OCI-LY3 (cell line): ENCODE results near the gene GHR.

Experiments used
- H2AFZ ChIP-seq: fragments of 200-600, 300-600 bp; shearing (Covaris generic); 2 replicates; pipeline ENCODE4 v1.6.0; 2014; ENCODE audit warnings: antibody characterized with exemption, low read depth, low read length
- H3K27ac ChIP-seq: fragments of 200-600, 300-600 bp; sonication (generic); 2 replicates; pipeline ENCODE4 v1.5.1; 2014; ENCODE audit warnings: mild to moderate bottlenecking, low read length, moderate library complexity, mixed read lengths
- H3K27me3 ChIP-seq: fragments of 200-600, 300-600 bp; sonication (generic); 2 replicates; pipeline ENCODE4 v1.6.1; 2014; ENCODE audit warnings: low read depth, low read length, mixed read lengths
- H3K36me3 ChIP-seq: fragments of 200-600, 300-600 bp; sonication (generic); replicated peaks from 2 replicates; pipeline ENCODE3; 2014; ENCODE audit warnings: low read depth, low read length, mixed read lengths
- H3K4me1 ChIP-seq: fragments of 300-600, 200-600 bp; sonication (generic); 2 replicates; pipeline ENCODE4 v1.6.1; 2014; ENCODE audit warnings: low read length, mixed read lengths
- H3K4me2 ChIP-seq: fragments of 200-600, 300-600 bp; sonication (generic); 2 replicates; pipeline ENCODE4 v1.6.1; 2014; ENCODE audit warnings: low read length, mixed read lengths
- H3K4me3 ChIP-seq: fragments of 300-600, 200-600 bp; sonication (generic); 2 replicates; pipeline ENCODE4 v1.5.1; 2014; ENCODE audit warnings: antibody characterized with exemption, mild to moderate bottlenecking, low read length, moderate library complexity
- H3K79me2 ChIP-seq: fragments of 300-600, 200-600 bp; shearing (Covaris generic); 2 replicates; pipeline ENCODE4 v1.6.1; 2014; ENCODE audit warnings: mild to moderate bottlenecking, low read length, mixed read lengths
- H3K9ac ChIP-seq: fragments of 300-600, 200-600 bp; shearing (Covaris generic); 2 replicates; pipeline ENCODE4 v1.6.0; 2014; ENCODE audit warnings: mild to moderate bottlenecking, low read length, moderate library complexity
- H3K9me3 ChIP-seq: fragments of 200-600, 300-600 bp; shearing (Covaris generic); 2 replicates; pipeline ENCODE4 v1.6.1; 2014; ENCODE audit warnings: low read length, mixed read lengths; ENCODE audit not compliant: insufficient read depth
- H4K20me1 ChIP-seq: fragments of 200-600, 300-600 bp; sonication (generic); 2 replicates; pipeline ENCODE4 v1.6.1; 2016; ENCODE audit warnings: low read length, mixed read lengths; ENCODE audit not compliant: insufficient read depth
- CTCF ChIP-seq: fragments of 200-600, 300-600 bp; sonication (generic); IDR thresholded peaks from 2 replicates; pipeline ENCODE4 v1.5.1; 2014; ENCODE audit warnings: antibody characterized with exemption, low read length, low read depth
- EZH2phosphoT487 ChIP-seq: fragments of 200-600 bp; shearing (Covaris generic); IDR thresholded peaks from 2 replicates; pipeline ENCODE4 v1.6.1; 2018; ENCODE audit warnings: antibody characterized with exemption, mixed run types, low read depth

GHR gene

GRCh38 chr5:42387563-42387962 is 35.7 kb upstream of the GHR start:
- Histone ChIP-seq H3K36me3 (no peaks in the 10 kb centered on the region), H3K27ac (no peak overlapping the region), H3K9ac (no peak overlapping the region), H3K79me2 (no peaks in the 10 kb centered on the region), H2AFZ (no peak overlapping the region), H4K20me1 (no peaks in the 10 kb centered on the region), H3K4me1 (no peaks in the 10 kb centered on the region), H3K4me3 (no peak overlapping the region), H3K4me2 (no peak overlapping the region), H3K27me3 (no peaks in the 10 kb centered on the region), H3K9me3 (no peaks in the 10 kb centered on the region)
- no peak for TF ChIP-seq EZH2phosphoT487
- no peak for TF ChIP-seq CTCF

GRCh38 chr5:42390115-42390514 is 33.1 kb upstream of the GHR start:
- no peak overlapping the region for H2AFZ ChIP-seq
- H3K9me3 ChIP-seq, result no peaks in the 10 kb centered on the region
- H3K9ac ChIP-seq, result no peak overlapping the region
- H4K20me1 ChIP-seq, result no peaks in the 10 kb centered on the region
- no peaks in the 10 kb centered on the region for H3K79me2 ChIP-seq
- H3K4me2 ChIP-seq, result no peak overlapping the region
- H3K36me3 ChIP-seq, result no peaks in the 10 kb centered on the region
- no peak overlapping the region for H3K4me3 ChIP-seq
- TF ChIP-seq CTCF (no peak), EZH2phosphoT487 (no peak)
- no peaks in the 10 kb centered on the region for H3K4me1 ChIP-seq
- H3K27me3 ChIP-seq, result no peaks in the 10 kb centered on the region
- H3K27ac ChIP-seq, result no peak overlapping the region

GRCh38 chr5:42392917-42393316 is 30.3 kb upstream of the GHR start:
- H3K36me3 ChIP-seq, result no peaks in the 10 kb centered on the region
- H4K20me1 ChIP-seq, result no peaks in the 10 kb centered on the region
- no peak overlapping the region for H3K4me3 ChIP-seq
- no peak overlapping the region for H2AFZ ChIP-seq
- TF ChIP-seq EZH2phosphoT487, result no peak
- no peak for TF ChIP-seq CTCF
- H3K27me3 ChIP-seq, result no peaks in the 10 kb centered on the region
- no peaks in the 10 kb centered on the region for H3K9me3 ChIP-seq
- H3K79me2 ChIP-seq, result no peaks in the 10 kb centered on the region
- no peak overlapping the region for H3K4me2 ChIP-seq
- H3K27ac ChIP-seq, result no peak overlapping the region
- no peaks in the 10 kb centered on the region for H3K4me1 ChIP-seq
- no peak overlapping the region for H3K9ac ChIP-seq

- no peak overlapping the region for H3K4me3 ChIP-seq
- no peaks in the 10 kb centered on the region for H3K36me3 ChIP-seq
- no peaks in the 10 kb centered on the region for H3K27me3 ChIP-seq
- no peak overlapping the region for H3K4me2 ChIP-seq
- no peak for TF ChIP-seq EZH2phosphoT487
- no peak for TF ChIP-seq CTCF
- H3K9me3 ChIP-seq, result no peaks in the 10 kb centered on the region
- no peaks in the 10 kb centered on the region for H4K20me1 ChIP-seq
- no peak overlapping the region for H2AFZ ChIP-seq
- no peaks in the 10 kb centered on the region for H3K4me1 ChIP-seq
- H3K27ac ChIP-seq, result no peak overlapping the region
- no peak overlapping the region for H3K9ac ChIP-seq
- no peaks in the 10 kb centered on the region for H3K79me2 ChIP-seq
Observed at GRCh38 chr5:42396111-42396510, 27.1 kb upstream of the GHR start.
